ENCODE measurements around the gene MAP1LC3A. TPM values are rescaled to one million over a fixed set of nuclear protein-coding genes. Genes with fewer than 3 reads are reported as not detected.

MAP1LC3A gene
- total RNA-seq, 3 donors from 2014 or later (not counting 1 experiment from before 2014, with no cell fraction given) = 12.7 to 20.4 (median 19.8) TPM

GRCh38 chr20:34542439-34542838 is 16.1 kb upstream of the MAP1LC3A start:
- peaks cover 16 to 26% of the 10 kb centered on the region in 2 donors for H3K4me1 Mint-ChIP-seq
- peaks cover 21% of the 10 kb centered on the region for H3K36me3 ChIP-seq (ENCODE audit: control insufficient read depth, insufficient read depth, low read length)
- no peaks in the 10 kb centered on the region for H3K9me3 Mint-ChIP-seq
- H3K27me3 Mint-ChIP-seq (ENCODE audit: low read depth in 2 of 2) = no peaks in the 10 kb centered on the region
- no peak overlapping the region for H3K4me3 Mint-ChIP-seq
- DNase-seq (no peak), ATAC-seq (no peak)
- H3K36me3 Mint-ChIP-seq = peaks cover 9% of the 10 kb centered on the region
- WGBS (ENCODE audit: insufficient coverage) = 93% methylated on average over 6 of the region's 6 CpGs
- H3K27ac ChIP-seq (ENCODE audit: low read length) = no peak overlapping the region
- H3K4me1 ChIP-seq (ENCODE audit: control insufficient read depth, insufficient read depth, low read length) = peaks cover 16% of the 10 kb centered on the region
- intact Hi-C loops (cut with micrococcal nuclease) = no loop called here
- TF ChIP-seq CTCF (IDR thresholded peaks at IDR 0.05) = no peak
- H3K4me3 ChIP-seq (ENCODE audit: low read length) = no peak overlapping the region
- H3K27me3 ChIP-seq (ENCODE audit: control insufficient read depth, insufficient read depth, low read length) = no peaks in the 10 kb centered on the region
- no peak overlapping the region for H3K27ac Mint-ChIP-seq
- no peaks in the 10 kb centered on the region for H3K9me3 ChIP-seq (ENCODE audit: control insufficient read depth, insufficient read depth, low read length)

GRCh38 chr20:34543463-34544056 is 15.0 kb upstream of the MAP1LC3A start:
- Histone ChIP-seq H3K4me1 (ENCODE audit: control insufficient read depth, insufficient read depth, low read length) (peaks cover 16% of the 10 kb centered on the region), H3K36me3 (ENCODE audit: control insufficient read depth, insufficient read depth, low read length) (peaks cover 20% of the 10 kb centered on the region), H3K9me3 (ENCODE audit: control insufficient read depth, insufficient read depth, low read length) (no peaks in the 10 kb centered on the region), H3K27me3 (ENCODE audit: control insufficient read depth, insufficient read depth, low read length) (no peaks in the 10 kb centered on the region), H3K4me3 (ENCODE audit: low read length) (no peak overlapping the region), H3K27ac (ENCODE audit: low read length) (no peak overlapping the region)
- DNase-seq = no peak
- no peak overlapping the region for H3K4me3 Mint-ChIP-seq
- no peaks in the 10 kb centered on the region for H3K27me3 Mint-ChIP-seq (ENCODE audit: low read depth in 2 of 2)
- WGBS (ENCODE audit: insufficient coverage) = 92% methylated on average over 12 of the region's 12 CpGs
- H3K9me3 Mint-ChIP-seq = no peaks in the 10 kb centered on the region
- H3K27ac Mint-ChIP-seq = no peak overlapping the region
- no peak for TF ChIP-seq CTCF (IDR thresholded peaks at IDR 0.05)
- ATAC-seq = no peak
- peaks cover 16 to 26% of the 10 kb centered on the region in 2 donors for H3K4me1 Mint-ChIP-seq
- H3K36me3 Mint-ChIP-seq = peaks cover 9% of the 10 kb centered on the region
- intact Hi-C loops (cut with micrococcal nuclease) = no loop called here

GRCh38 chr20:34544109-34544796 is 14.3 kb upstream of the MAP1LC3A start:
- H3K36me3 ChIP-seq (ENCODE audit: control insufficient read depth, insufficient read depth, low read length) = peaks cover 17% of the 10 kb centered on the region
- no peak overlapping the region for H3K27ac ChIP-seq (ENCODE audit: low read length)
- H3K4me3 ChIP-seq (ENCODE audit: low read length) = no peak overlapping the region
- H3K4me3 Mint-ChIP-seq = peak overlapping the region; percentile 60
- peak; percentile 53 to 64 (median 61) for ATAC-seq
- H3K27ac Mint-ChIP-seq = peak overlapping the region in 1 of 2 donors; percentile 11
- intact Hi-C loops (cut with micrococcal nuclease) = no loop called here
- 19% methylated on average over 19 of the region's 19 CpGs for WGBS (ENCODE audit: insufficient coverage)
- no peaks in the 10 kb centered on the region for H3K27me3 ChIP-seq (ENCODE audit: control insufficient read depth, insufficient read depth, low read length)
- peaks cover 16 to 26% of the 10 kb centered on the region in 2 donors for H3K4me1 Mint-ChIP-seq
- no peaks in the 10 kb centered on the region for H3K27me3 Mint-ChIP-seq (ENCODE audit: low read depth in 2 of 2)
- no peaks in the 10 kb centered on the region for H3K9me3 Mint-ChIP-seq
- H3K36me3 Mint-ChIP-seq = peaks cover 9% of the 10 kb centered on the region
- TF ChIP-seq CTCF (IDR thresholded peaks at IDR 0.05) = no peak
- no peaks in the 10 kb centered on the region for H3K9me3 ChIP-seq (ENCODE audit: control insufficient read depth, insufficient read depth, low read length)
- H3K4me1 ChIP-seq (ENCODE audit: control insufficient read depth, insufficient read depth, low read length) = peaks cover 16% of the 10 kb centered on the region
- DNase-seq = peak in 1 of 2 donors; percentile 33
